Measurements from ENCODE around the gene GLIS1.

The GLIS1 gene

GRCh38 chr1:53554592-53555305 lies 184.2 kb downstream of the GLIS1 start:
- no peak for DNase-seq

GRCh38 chr1:53553734-53554509 lies 185.0 kb downstream of the GLIS1 start:
- DNase-seq = no peak

GRCh38 chr1:53552981-53553733 lies 185.8 kb downstream of the GLIS1 start:
- no peak for DNase-seq

- no peak for DNase-seq
These were observed 186.7 kb downstream of the GLIS1 start for GRCh38 chr1:53552146-53552861.

- DNase-seq = no peak
These were observed 187.5 kb downstream of the GLIS1 start for GRCh38 chr1:53551428-53551995.

GRCh38 chr1:53550201-53550741 lies 188.7 kb downstream of the GLIS1 start:
- DNase-seq = no peak

- no peak for DNase-seq
These were observed 189.2 kb downstream of the GLIS1 start for GRCh38 chr1:53549781-53550180.

- DNase-seq = no peak
These were observed 189.7 kb downstream of the GLIS1 start for GRCh38 chr1:53549287-53549686.

- DNase-seq = no peak
These were observed 190.9 kb downstream of the GLIS1 start for GRCh38 chr1:53548031-53548491.

GRCh38 chr1:53547231-53547790 lies 191.7 kb downstream of the GLIS1 start:
- no peak for DNase-seq

GRCh38 chr1:53546409-53547155 lies 192.4 kb downstream of the GLIS1 start:
- no peak for DNase-seq

GRCh38 chr1:53545663-53546408 lies 193.1 kb downstream of the GLIS1 start:
- DNase-seq = no peak

- DNase-seq = no peak
These were observed 194.0 kb downstream of the GLIS1 start for GRCh38 chr1:53544728-53545515.

GRCh38 chr1:53543778-53544695 lies 194.9 kb downstream of the GLIS1 start:
- DNase-seq = no peak

- DNase-seq = no peak
These were observed 195.7 kb downstream of the GLIS1 start for GRCh38 chr1:53543130-53543777.

GRCh38 chr1:53542551-53542950 lies 196.4 kb downstream of the GLIS1 start:
- DNase-seq = no peak

- peak; percentile 71 for DNase-seq
These were observed 197.0 kb downstream of the GLIS1 start for GRCh38 chr1:53541761-53542550.
